Mucosa of descending colon (tissue), 3 donors: ENCODE measurements around the gene PCBP4. TPM values are rescaled to one million over a fixed set of nuclear protein-coding genes. Genes with fewer than 3 reads are reported as not detected.

Experiments used
- ATAC-seq: fragments of 200-7000 bp; cut with Tn5 transposase; one replicate; pipeline ENCODE4 v1.9.1; 2020; ENCODE audit warnings: mild to moderate bottlenecking, moderate library complexity
- DNase-seq, 3 donors: peaks; one replicate each; pipeline ENCODE4 v3.0.0-alpha.2; 2020
- H3K36me3 ChIP-seq: fragments of 200-600 bp; one replicate; pipeline ENCODE4 v1.8.0; 2021; ENCODE audit warnings: low read depth, mild to moderate bottlenecking
- H3K4me1 ChIP-seq: fragments of 200-600 bp; one replicate; pipeline ENCODE4 v1.8.0; 2021; ENCODE audit warnings: low read depth, mild to moderate bottlenecking
- H3K4me3 ChIP-seq: fragments of 200-600 bp; one replicate; pipeline ENCODE4 v1.8.0; 2021; ENCODE audit warnings: mild to moderate bottlenecking
- H3K9me3 ChIP-seq: fragments of 200-600 bp; one replicate; pipeline ENCODE4 v1.8.0; 2021; ENCODE audit warnings: mild to moderate bottlenecking
- intact Hi-C, 2 donors: fragments of 100-400 bp; cut with DNase I in 1 of 2; cut with micrococcal nuclease in 1 of 2; formaldehyde crosslinking; loops; one replicate each; pipeline versions ENCODE4 v1.11.0 to v1.11.1; 2022; cut with DNase I, micrococcal nuclease
- total RNA-seq, 3 donors: library from RNA; stranded (reverse); fragmentation: NEBNext Ultra II Directional in 2 of 3; extraction: Animal tissue kit (Norgen Biotek cat#: 25700) in 2 of 3; gene quantifications; one replicate each; pipeline versions ENCODE4 v1.2.1 to v1.2.4, GENCODE V29; 2021 to 2023
- TF ChIP-seq, protein P1 (sequence below): fragments of 200-600 bp; IDR thresholded peaks from one replicate; pipeline ENCODE4 v1.8.0; 2022; ENCODE audit warnings: antibody characterized with exemption, mild to moderate bottlenecking
- donor health status: DM: no; HTN: no; CAD: no; lungs with moderate emphysema.
- donor health status: DM: no; HTN: no; CAD: no.
- donor health status: DM: no; HTN: yes; CAD: no.

Gene PCBP4
- total RNA-seq, 3 donors from 2014 or later = 17.8 to 41.9 (median 25.9) TPM

DNA sequence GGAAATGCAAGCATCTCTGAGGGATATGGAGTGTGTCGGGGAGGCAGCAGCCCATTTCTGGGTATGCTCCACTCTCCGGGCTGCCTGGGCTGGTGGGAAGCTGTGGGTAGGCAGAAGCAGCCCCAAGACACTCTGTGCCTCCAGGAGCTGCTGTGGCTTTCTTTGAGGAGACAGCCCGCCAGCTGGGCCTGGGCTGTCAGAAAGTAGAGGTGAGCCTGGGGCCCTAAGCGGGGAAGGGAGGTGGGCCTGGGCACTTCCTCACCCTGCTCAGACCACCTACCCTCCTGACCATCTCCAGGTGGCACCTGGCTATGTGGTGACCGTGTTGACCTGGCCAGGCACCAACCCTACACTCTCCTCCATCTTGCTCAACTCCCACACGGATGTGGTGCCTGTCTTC lies 17.8 kb upstream of the PCBP4 start:
- TF ChIP-seq, protein P1, sequence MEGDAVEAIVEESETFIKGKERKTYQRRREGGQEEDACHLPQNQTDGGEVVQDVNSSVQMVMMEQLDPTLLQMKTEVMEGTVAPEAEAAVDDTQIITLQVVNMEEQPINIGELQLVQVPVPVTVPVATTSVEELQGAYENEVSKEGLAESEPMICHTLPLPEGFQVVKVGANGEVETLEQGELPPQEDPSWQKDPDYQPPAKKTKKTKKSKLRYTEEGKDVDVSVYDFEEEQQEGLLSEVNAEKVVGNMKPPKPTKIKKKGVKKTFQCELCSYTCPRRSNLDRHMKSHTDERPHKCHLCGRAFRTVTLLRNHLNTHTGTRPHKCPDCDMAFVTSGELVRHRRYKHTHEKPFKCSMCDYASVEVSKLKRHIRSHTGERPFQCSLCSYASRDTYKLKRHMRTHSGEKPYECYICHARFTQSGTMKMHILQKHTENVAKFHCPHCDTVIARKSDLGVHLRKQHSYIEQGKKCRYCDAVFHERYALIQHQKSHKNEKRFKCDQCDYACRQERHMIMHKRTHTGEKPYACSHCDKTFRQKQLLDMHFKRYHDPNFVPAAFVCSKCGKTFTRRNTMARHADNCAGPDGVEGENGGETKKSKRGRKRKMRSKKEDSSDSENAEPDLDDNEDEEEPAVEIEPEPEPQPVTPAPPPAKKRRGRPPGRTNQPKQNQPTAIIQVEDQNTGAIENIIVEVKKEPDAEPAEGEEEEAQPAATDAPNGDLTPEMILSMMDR = no peak
- Histone ChIP-seq H3K9me3 (no peaks in the 10 kb centered on the region), H3K36me3 (no peaks in the 10 kb centered on the region), H3K4me1 (peaks cover 39% of the 10 kb centered on the region), H3K4me3 (no peak overlapping the region)
- intact Hi-C loops = no loop called here
- no peak for DNase-seq
- no peak for ATAC-seq

DNA sequence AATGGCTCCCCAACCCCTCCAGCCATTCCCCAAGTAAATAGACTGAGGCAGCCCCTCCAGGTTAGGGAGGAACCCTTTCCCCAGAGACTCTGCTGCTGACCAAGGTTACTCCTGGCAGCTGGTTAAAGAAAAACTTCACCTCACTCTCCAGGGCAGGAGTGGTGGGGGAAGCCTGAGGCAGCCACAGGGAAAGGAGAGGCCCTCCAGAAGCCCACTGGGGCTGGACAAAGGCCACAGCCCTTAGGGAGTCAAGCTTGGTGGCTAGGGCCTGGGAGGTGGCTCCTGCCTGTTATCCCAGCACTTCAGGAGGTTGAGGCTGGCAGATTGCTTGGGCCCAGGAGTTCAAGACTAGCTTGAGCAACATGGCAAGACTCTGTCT lies 17.0 kb upstream of the PCBP4 start:
- Histone ChIP-seq H3K9me3 (no peaks in the 10 kb centered on the region), H3K4me3 (no peak overlapping the region), H3K36me3 (no peaks in the 10 kb centered on the region), H3K4me1 (peaks cover 39% of the 10 kb centered on the region)
- ATAC-seq (no peak), DNase-seq (no peak)
- TF ChIP-seq, protein P1 = no peak
- intact Hi-C loops = no loop called here

GRCh38 chr3:51983578-51984268 lies 16.5 kb upstream of the PCBP4 start:
- Histone ChIP-seq H3K4me1 (peaks cover 39% of the 10 kb centered on the region), H3K4me3 (peak overlapping the region; percentile 16), H3K36me3 (no peaks in the 10 kb centered on the region), H3K9me3 (no peaks in the 10 kb centered on the region)
- intact Hi-C loops = no loop called here
- ATAC-seq (no peak), DNase-seq (peak in 1 of 3 donors; percentile 52)
- TF ChIP-seq, protein P1 = no peak

- DNase-seq = peak; percentile 90 to 96 (median 94)
- ATAC-seq = peak; percentile 84
- Histone ChIP-seq H3K36me3 (no peaks in the 10 kb centered on the region), H3K9me3 (no peaks in the 10 kb centered on the region), H3K4me3 (peak within 1 kb of the TSS; percentile 16), H3K4me1 (peaks cover 39% of the 10 kb centered on the region)
- TF ChIP-seq, protein P1 = no peak
- intact Hi-C loops = no loop called here
Observed at GRCh38 chr3:51982838-51983577, 15.8 kb upstream of the PCBP4 start, which contains the start of gene ACY1. Gene ACY1 (plus strand): TSS chr3:51983535. CDS start chr3:51984065, 530 bp downstream.

DNA sequence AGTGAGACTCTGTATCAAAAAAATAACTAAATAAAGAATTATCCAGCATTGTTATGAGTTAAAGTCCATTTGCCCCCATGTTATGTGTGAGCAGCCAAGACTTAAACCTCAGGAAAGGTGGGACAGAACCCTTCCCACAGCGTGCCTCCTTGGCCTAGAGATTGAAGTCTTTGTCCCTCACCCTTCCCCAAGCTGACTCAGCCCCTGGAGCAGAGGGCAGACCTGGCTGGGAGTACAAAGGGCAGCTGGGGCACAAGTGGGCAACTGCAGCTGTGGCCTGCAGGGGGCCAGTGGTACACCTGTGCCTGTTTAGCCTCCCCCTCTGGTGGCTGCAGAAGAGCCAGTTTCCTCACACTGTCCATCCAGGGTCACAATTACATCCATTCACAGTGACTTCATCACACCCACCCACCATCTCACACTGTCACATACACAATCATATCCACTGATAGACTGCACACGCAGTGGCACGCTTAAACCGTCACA lies 15.1 kb upstream of the PCBP4 start:
- Histone ChIP-seq H3K4me1 (peaks cover 39% of the 10 kb centered on the region), H3K9me3 (no peaks in the 10 kb centered on the region), H3K36me3 (no peaks in the 10 kb centered on the region), H3K4me3 (peak overlapping the region; percentile 16)
- intact Hi-C loops = no loop called here
- TF ChIP-seq, protein P1 = peak; percentile 53
- DNase-seq (peak; percentile 72 to 85 (median 83)), ATAC-seq (peak; percentile 77)
